ENCODE measurements around the gene GALNT7.

Gene GALNT7

GRCh38 chr4:173134426-173134825, 34.2 kb upstream of the GALNT7 start:
- peak overlapping the region; percentile 41 for H3K4me2 ChIP-seq (ENCODE audit: low read length)
- no peaks in the 10 kb centered on the region for H3K9me3 ChIP-seq (ENCODE audit: insufficient read depth, low read length)
- no peaks in the 10 kb centered on the region for H4K20me1 ChIP-seq (ENCODE audit: insufficient read depth, low read length)
- peaks cover 21% of the 10 kb centered on the region for H3K4me1 ChIP-seq (ENCODE audit: low read length)
- H3K4me3 ChIP-seq (ENCODE audit: low read length), result no peak overlapping the region
- H3K79me2 ChIP-seq (ENCODE audit: low read length), result no peaks in the 10 kb centered on the region
- no peak for TF ChIP-seq EZH2phosphoT487 (IDR thresholded peaks at IDR 0.05; ENCODE audit: low read depth)
- TF ChIP-seq CTCF (IDR thresholded peaks at IDR 0.05; ENCODE audit: low read depth, low read length), result no peak
- no peak overlapping the region for H3K27ac ChIP-seq (ENCODE audit: low read length)
- no peak overlapping the region for H3K9ac ChIP-seq (ENCODE audit: low read length)
- no peak overlapping the region for H2AFZ ChIP-seq (ENCODE audit: low read depth, low read length)
- no peaks in the 10 kb centered on the region for H3K27me3 ChIP-seq (ENCODE audit: low read depth, low read length)
- no peaks in the 10 kb centered on the region for H3K36me3 ChIP-seq (replicated peaks; ENCODE audit: low read depth, low read length)

GRCh38 chr4:173135241-173135847, 33.3 kb upstream of the GALNT7 start:
- no peak overlapping the region for H3K4me3 ChIP-seq (ENCODE audit: low read length)
- no peaks in the 10 kb centered on the region for H3K79me2 ChIP-seq (ENCODE audit: low read length)
- no peak overlapping the region for H2AFZ ChIP-seq (ENCODE audit: low read depth, low read length)
- no peak for TF ChIP-seq CTCF (IDR thresholded peaks at IDR 0.05; ENCODE audit: low read depth, low read length)
- TF ChIP-seq EZH2phosphoT487 (IDR thresholded peaks at IDR 0.05; ENCODE audit: low read depth), result no peak
- H4K20me1 ChIP-seq (ENCODE audit: insufficient read depth, low read length), result no peaks in the 10 kb centered on the region
- H3K9ac ChIP-seq (ENCODE audit: low read length), result no peak overlapping the region
- no peak overlapping the region for H3K27ac ChIP-seq (ENCODE audit: low read length)
- H3K27me3 ChIP-seq (ENCODE audit: low read depth, low read length), result no peaks in the 10 kb centered on the region
- H3K9me3 ChIP-seq (ENCODE audit: insufficient read depth, low read length), result no peaks in the 10 kb centered on the region
- H3K4me2 ChIP-seq (ENCODE audit: low read length), result no peak overlapping the region
- peaks cover 21% of the 10 kb centered on the region for H3K4me1 ChIP-seq (ENCODE audit: low read length)
- H3K36me3 ChIP-seq (replicated peaks; ENCODE audit: low read depth, low read length), result no peaks in the 10 kb centered on the region

- Histone ChIP-seq H3K9me3 (ENCODE audit: insufficient read depth, low read length) (no peaks in the 10 kb centered on the region), H3K36me3 (replicated peaks; ENCODE audit: low read depth, low read length) (no peaks in the 10 kb centered on the region), H3K79me2 (ENCODE audit: low read length) (no peaks in the 10 kb centered on the region), H3K27me3 (ENCODE audit: low read depth, low read length) (no peaks in the 10 kb centered on the region), H4K20me1 (ENCODE audit: insufficient read depth, low read length) (no peaks in the 10 kb centered on the region), H3K4me3 (ENCODE audit: low read length) (no peak overlapping the region), H3K4me2 (ENCODE audit: low read length) (no peak overlapping the region), H3K9ac (ENCODE audit: low read length) (no peak overlapping the region), H3K4me1 (ENCODE audit: low read length) (peaks cover 9% of the 10 kb centered on the region), H2AFZ (ENCODE audit: low read depth, low read length) (no peak overlapping the region), H3K27ac (ENCODE audit: low read length) (no peak overlapping the region)
- TF ChIP-seq EZH2phosphoT487 (IDR thresholded peaks at IDR 0.05; ENCODE audit: low read depth) (no peak), CTCF (IDR thresholded peaks at IDR 0.05; ENCODE audit: low read depth, low read length) (no peak)
These were observed 30.0 kb upstream of the GALNT7 start for GRCh38 chr4:173138624-173139023.

GRCh38 chr4:173139561-173139960, 29.1 kb upstream of the GALNT7 start:
- H3K27ac ChIP-seq (ENCODE audit: low read length), result no peak overlapping the region
- no peaks in the 10 kb centered on the region for H3K27me3 ChIP-seq (ENCODE audit: low read depth, low read length)
- no peak overlapping the region for H3K4me2 ChIP-seq (ENCODE audit: low read length)
- no peaks in the 10 kb centered on the region for H3K4me1 ChIP-seq (ENCODE audit: low read length)
- no peak overlapping the region for H3K9ac ChIP-seq (ENCODE audit: low read length)
- H2AFZ ChIP-seq (ENCODE audit: low read depth, low read length), result no peak overlapping the region
- no peak overlapping the region for H3K4me3 ChIP-seq (ENCODE audit: low read length)
- H3K36me3 ChIP-seq (replicated peaks; ENCODE audit: low read depth, low read length), result no peaks in the 10 kb centered on the region
- no peaks in the 10 kb centered on the region for H3K9me3 ChIP-seq (ENCODE audit: insufficient read depth, low read length)
- no peaks in the 10 kb centered on the region for H3K79me2 ChIP-seq (ENCODE audit: low read length)
- H4K20me1 ChIP-seq (ENCODE audit: insufficient read depth, low read length), result no peaks in the 10 kb centered on the region
- TF ChIP-seq CTCF (IDR thresholded peaks at IDR 0.05; ENCODE audit: low read depth, low read length) (no peak), EZH2phosphoT487 (IDR thresholded peaks at IDR 0.05; ENCODE audit: low read depth) (no peak)
